ENCODE data around the gene OR52B2. TPM values are rescaled to one million over a fixed set of nuclear protein-coding genes. Genes with fewer than 3 reads are reported as not detected.

OR52B2 gene
- polyA plus RNA-seq, 1 donor from 2014 or later = not detected

- Histone ChIP-seq H3K9ac (ENCODE audit: low read length) (no peak overlapping the region), H3K36me3 (ENCODE audit: insufficient read depth, low read length) (no peaks in the 10 kb centered on the region), H3K9me2 (ENCODE audit: insufficient read depth, low read length) (no peaks in the 10 kb centered on the region), H3K9me3 (ENCODE audit: low read length) (no peaks in the 10 kb centered on the region), H3K79me2 (replicated peaks; ENCODE audit: insufficient read depth, low read length) (no peaks in the 10 kb centered on the region), H2AFZ (ENCODE audit: low read depth, low read length) (no peak overlapping the region), H3K27ac (ENCODE audit: low read length) (no peak overlapping the region), H4K20me1 (ENCODE audit: insufficient read depth) (no peaks in the 10 kb centered on the region), H3K4me2 (ENCODE audit: low read length) (no peak overlapping the region), H3K4me3 (ENCODE audit: low read length) (no peak overlapping the region), H3K27me3 (ENCODE audit: insufficient read depth, low read depth, low read length) (no peaks in the 10 kb centered on the region), H3F3A (ENCODE audit: insufficient read depth, low read length, poor library complexity, severe bottlenecking) (no peaks in the 10 kb centered on the region)
- TF ChIP-seq TAF1 (IDR thresholded peaks at IDR 0.05; ENCODE audit: low read depth) (no peak), EP300 (conservative IDR thresholded peaks at IDR 0.05; ENCODE audit: poor library complexity, severe bottlenecking) (no peak), SMC3 (conservative IDR thresholded peaks at IDR 0.05; ENCODE audit: poor library complexity) (no peak), POLR2AphosphoS5 (IDR thresholded peaks at IDR 0.05) (no peak)
Measured at GRCh38 chr11:6191742-6192141, 21.6 kb upstream of the OR52B2 start.

DNA sequence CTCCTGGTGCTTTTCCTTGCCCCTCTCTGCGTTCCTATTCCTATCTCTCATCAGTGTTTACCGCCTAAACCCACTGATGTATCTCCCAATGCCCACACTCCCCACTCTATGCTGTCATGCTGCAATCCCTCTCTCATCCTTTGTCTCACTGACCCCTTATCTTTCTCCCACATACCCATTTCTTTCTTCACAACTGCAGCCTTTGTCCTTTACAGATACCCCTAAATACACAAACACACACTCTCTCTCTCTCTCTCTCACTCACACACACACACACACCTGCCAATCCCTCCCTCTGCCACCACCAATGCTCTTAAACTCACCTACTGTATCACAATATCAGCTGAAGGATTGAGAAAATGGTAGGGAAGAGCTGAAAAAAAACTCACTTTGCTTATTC is 5.3 kb upstream of the OR52B2 start:
- no peak overlapping the region for H3K9ac ChIP-seq (ENCODE audit: low read length)
- no peak overlapping the region for H3K4me2 ChIP-seq (ENCODE audit: low read length)
- H3K9me2 ChIP-seq (ENCODE audit: insufficient read depth, low read length) = no peaks in the 10 kb centered on the region
- TF ChIP-seq, protein P1, sequence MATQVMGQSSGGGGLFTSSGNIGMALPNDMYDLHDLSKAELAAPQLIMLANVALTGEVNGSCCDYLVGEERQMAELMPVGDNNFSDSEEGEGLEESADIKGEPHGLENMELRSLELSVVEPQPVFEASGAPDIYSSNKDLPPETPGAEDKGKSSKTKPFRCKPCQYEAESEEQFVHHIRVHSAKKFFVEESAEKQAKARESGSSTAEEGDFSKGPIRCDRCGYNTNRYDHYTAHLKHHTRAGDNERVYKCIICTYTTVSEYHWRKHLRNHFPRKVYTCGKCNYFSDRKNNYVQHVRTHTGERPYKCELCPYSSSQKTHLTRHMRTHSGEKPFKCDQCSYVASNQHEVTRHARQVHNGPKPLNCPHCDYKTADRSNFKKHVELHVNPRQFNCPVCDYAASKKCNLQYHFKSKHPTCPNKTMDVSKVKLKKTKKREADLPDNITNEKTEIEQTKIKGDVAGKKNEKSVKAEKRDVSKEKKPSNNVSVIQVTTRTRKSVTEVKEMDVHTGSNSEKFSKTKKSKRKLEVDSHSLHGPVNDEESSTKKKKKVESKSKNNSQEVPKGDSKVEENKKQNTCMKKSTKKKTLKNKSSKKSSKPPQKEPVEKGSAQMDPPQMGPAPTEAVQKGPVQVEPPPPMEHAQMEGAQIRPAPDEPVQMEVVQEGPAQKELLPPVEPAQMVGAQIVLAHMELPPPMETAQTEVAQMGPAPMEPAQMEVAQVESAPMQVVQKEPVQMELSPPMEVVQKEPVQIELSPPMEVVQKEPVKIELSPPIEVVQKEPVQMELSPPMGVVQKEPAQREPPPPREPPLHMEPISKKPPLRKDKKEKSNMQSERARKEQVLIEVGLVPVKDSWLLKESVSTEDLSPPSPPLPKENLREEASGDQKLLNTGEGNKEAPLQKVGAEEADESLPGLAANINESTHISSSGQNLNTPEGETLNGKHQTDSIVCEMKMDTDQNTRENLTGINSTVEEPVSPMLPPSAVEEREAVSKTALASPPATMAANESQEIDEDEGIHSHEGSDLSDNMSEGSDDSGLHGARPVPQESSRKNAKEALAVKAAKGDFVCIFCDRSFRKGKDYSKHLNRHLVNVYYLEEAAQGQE (IDR thresholded peaks at IDR 0.05; ENCODE audit: borderline replicate concordance) = no peak
- TF ChIP-seq EZH2 (IDR thresholded peaks at IDR 0.05; ENCODE audit: borderline replicate concordance, insufficient read depth, low read length, poor library complexity, severe bottlenecking) (no peak), SMC3 (conservative IDR thresholded peaks at IDR 0.05; ENCODE audit: poor library complexity) (no peak), TAF1 (IDR thresholded peaks at IDR 0.05; ENCODE audit: low read depth) (no peak), RAD21 (conservative IDR thresholded peaks at IDR 0.05) (no peak), EP300 (conservative IDR thresholded peaks at IDR 0.05; ENCODE audit: poor library complexity, severe bottlenecking) (no peak), CTCF (IDR thresholded peaks at IDR 0.05; ENCODE audit: poor library complexity, severe bottlenecking) (no peak), MXI1 (conservative IDR thresholded peaks at IDR 0.05; ENCODE audit: poor library complexity, severe bottlenecking) (no peak), POLR2AphosphoS5 (IDR thresholded peaks at IDR 0.05) (no peak)
- H3K36me3 ChIP-seq (ENCODE audit: insufficient read depth, low read length) = no peaks in the 10 kb centered on the region
- no peaks in the 10 kb centered on the region for H3K27me3 ChIP-seq (ENCODE audit: insufficient read depth, low read depth, low read length)
- no peaks in the 10 kb centered on the region for H3F3A ChIP-seq (ENCODE audit: insufficient read depth, low read length, poor library complexity, severe bottlenecking)
- no peak overlapping the region for H3K4me3 ChIP-seq (ENCODE audit: low read length)
- no peaks in the 10 kb centered on the region for H3K79me2 ChIP-seq (replicated peaks; ENCODE audit: insufficient read depth, low read length)
- no peaks in the 10 kb centered on the region for H4K20me1 ChIP-seq (ENCODE audit: insufficient read depth)
- no peak overlapping the region for H3K27ac ChIP-seq (ENCODE audit: low read length)
- no peak overlapping the region for H2AFZ ChIP-seq (ENCODE audit: low read depth, low read length)
- H3K9me3 ChIP-seq (ENCODE audit: low read length) = no peaks in the 10 kb centered on the region

Measured in neural cell (in vitro differentiated cells).